Prostate gland (tissue), 2 donors: ENCODE measurements around the gene METAP2.

ENCODE experiments used
- POLR2A ChIP-seq: fragments of 450-650 bp; IDR thresholded peaks from one replicate; pipeline ENCODE4 v1.6.1; 2016; ENCODE audit warnings: antibody characterized with exemption, mild to moderate bottlenecking
- POLR2AphosphoS5 ChIP-seq: sonication (generic); formaldehyde crosslinking; IDR thresholded peaks from one replicate; pipeline ENCODE4 v1.6.1; 2017; ENCODE audit warnings: antibody characterized with exemption
- TF ChIP-seq, protein P1 (sequence below), 4 experiments: fragments of 200-600 bp in 2 of 4; fragments of 450-650 bp in 2 of 4; sonication (generic) in 2 of 4; IDR thresholded peaks; 1 replicate in 3 of 4; 2 replicates in 1 of 4; pipeline ENCODE4 v1.5.1; 2016 to 2019; ENCODE audit warnings: antibody characterized with exemption in 4 of 4, mild to moderate bottlenecking in 2 of 4, moderate library complexity in 2 of 4

GRCh38 chr12:95481072-95481471, 7.1 kb downstream of the METAP2 start:
- TF ChIP-seq, protein P1, sequence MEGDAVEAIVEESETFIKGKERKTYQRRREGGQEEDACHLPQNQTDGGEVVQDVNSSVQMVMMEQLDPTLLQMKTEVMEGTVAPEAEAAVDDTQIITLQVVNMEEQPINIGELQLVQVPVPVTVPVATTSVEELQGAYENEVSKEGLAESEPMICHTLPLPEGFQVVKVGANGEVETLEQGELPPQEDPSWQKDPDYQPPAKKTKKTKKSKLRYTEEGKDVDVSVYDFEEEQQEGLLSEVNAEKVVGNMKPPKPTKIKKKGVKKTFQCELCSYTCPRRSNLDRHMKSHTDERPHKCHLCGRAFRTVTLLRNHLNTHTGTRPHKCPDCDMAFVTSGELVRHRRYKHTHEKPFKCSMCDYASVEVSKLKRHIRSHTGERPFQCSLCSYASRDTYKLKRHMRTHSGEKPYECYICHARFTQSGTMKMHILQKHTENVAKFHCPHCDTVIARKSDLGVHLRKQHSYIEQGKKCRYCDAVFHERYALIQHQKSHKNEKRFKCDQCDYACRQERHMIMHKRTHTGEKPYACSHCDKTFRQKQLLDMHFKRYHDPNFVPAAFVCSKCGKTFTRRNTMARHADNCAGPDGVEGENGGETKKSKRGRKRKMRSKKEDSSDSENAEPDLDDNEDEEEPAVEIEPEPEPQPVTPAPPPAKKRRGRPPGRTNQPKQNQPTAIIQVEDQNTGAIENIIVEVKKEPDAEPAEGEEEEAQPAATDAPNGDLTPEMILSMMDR (IDR thresholded peaks at IDR 0.05), result no peak
- no peak for TF ChIP-seq POLR2A
- TF ChIP-seq POLR2AphosphoS5, result no peak
